Measurements from ENCODE around the gene TTLL1. TPM values are rescaled to one million over a fixed set of nuclear protein-coding genes. Genes with fewer than 3 reads are reported as not detected.

Gene TTLL1
- total and polyA plus RNA-seq, 7 donors = 2.4 to 6.4 (median 4.3) TPM

DNA sequence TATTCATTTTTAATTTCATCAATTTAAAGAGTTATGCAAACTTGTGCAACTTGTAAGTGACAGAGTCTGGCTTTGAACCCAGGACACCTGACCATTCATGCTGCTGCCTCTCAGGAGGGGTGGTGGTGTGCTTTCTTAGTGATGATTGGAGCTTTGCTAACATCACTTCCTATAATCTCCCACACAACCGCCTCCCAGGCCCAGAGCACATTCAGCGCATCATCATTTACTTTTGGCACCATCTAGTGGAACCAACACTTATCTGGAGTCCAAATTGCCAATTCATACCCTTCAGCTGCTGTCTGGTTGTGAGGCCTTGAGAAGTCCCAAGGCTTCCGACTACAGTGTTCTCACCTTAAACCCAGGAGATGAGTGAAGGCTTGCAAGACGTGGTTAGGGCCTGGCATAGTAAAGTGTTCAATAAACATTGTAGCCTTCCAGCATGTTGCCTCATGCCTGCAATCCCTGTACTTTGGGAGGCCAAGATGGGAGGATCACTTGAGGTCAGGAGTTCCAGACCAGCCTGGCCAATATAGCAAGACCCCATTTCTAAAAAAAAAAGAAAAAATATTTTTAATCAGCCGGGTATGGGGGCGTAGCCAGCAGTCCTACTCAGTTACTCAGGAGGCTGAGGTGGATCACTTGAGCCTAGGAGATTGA, 1.1 kb upstream of the TTLL1 start:
- Histone ChIP-seq H3K4me3 (no peak overlapping the region), H3K36me3 (no peaks in the 10 kb centered on the region), H3K27ac (peak overlapping the region in 2 of 4 donors; percentile 68 to 77), H3K9me3 (no peaks in the 10 kb centered on the region), H3K4me1 (peaks cover 0 to 12% (median 9%) of the 10 kb centered on the region in 4 donors), H3K27me3 (no peaks in the 10 kb centered on the region)
- intact Hi-C loops (cut with DNase I) = loop anchor here (5.0 kb wide), 1 partner anchor 313 kb away; no protein-coding TSS in a partner anchor
- WGBS, 2 donors = 62 to 66% methylated on average over 6 of the region's 6 CpGs
- TF ChIP-seq POLR2A (IDR thresholded peaks at IDR 0.05) (no peak), POLR2AphosphoS5 (IDR thresholded peaks at IDR 0.05) (peak in 1 of 4 donors; percentile 18)
- peak; percentile 72 for DNase-seq

DNA sequence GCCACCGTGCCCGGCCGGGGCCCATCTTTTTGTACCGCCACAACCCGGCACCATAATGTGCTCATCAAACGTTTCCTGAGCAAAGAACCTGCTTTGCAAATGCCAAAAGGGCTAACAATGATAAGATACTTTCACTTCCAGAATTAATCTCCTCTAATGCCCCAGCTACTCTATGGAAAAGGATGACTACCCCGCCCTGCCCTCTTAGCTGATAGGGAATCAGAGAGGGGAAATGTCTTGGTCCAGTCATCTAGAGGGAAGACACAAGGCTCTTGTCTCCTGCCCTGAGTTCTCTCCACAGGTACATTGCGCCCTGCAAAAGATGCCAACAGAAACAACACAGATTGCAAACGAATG, 586 bp downstream of the TTLL1 start:
- no peaks in the 10 kb centered on the region for H3K27me3 ChIP-seq
- intact Hi-C loops (cut with DNase I) = no loop called here
- no peaks in the 10 kb centered on the region for H3K9me3 ChIP-seq
- peak overlapping the region; percentile 68 to 77 (median 69) for H3K27ac ChIP-seq
- TF ChIP-seq, protein P1, sequence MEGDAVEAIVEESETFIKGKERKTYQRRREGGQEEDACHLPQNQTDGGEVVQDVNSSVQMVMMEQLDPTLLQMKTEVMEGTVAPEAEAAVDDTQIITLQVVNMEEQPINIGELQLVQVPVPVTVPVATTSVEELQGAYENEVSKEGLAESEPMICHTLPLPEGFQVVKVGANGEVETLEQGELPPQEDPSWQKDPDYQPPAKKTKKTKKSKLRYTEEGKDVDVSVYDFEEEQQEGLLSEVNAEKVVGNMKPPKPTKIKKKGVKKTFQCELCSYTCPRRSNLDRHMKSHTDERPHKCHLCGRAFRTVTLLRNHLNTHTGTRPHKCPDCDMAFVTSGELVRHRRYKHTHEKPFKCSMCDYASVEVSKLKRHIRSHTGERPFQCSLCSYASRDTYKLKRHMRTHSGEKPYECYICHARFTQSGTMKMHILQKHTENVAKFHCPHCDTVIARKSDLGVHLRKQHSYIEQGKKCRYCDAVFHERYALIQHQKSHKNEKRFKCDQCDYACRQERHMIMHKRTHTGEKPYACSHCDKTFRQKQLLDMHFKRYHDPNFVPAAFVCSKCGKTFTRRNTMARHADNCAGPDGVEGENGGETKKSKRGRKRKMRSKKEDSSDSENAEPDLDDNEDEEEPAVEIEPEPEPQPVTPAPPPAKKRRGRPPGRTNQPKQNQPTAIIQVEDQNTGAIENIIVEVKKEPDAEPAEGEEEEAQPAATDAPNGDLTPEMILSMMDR (IDR thresholded peaks at IDR 0.05) = no peak
- TF ChIP-seq POLR2A (IDR thresholded peaks at IDR 0.05) (no peak), POLR2AphosphoS5 (IDR thresholded peaks at IDR 0.05) (no peak), EP300 (IDR thresholded peaks at IDR 0.05) (no peak)
- H3K4me1 ChIP-seq = peaks cover 0 to 12% (median 9%) of the 10 kb centered on the region in 4 donors
- H3K4me3 ChIP-seq = peak overlapping the region; percentile 64 to 93 (median 81)
- 48 to 63% methylated on average over 9 of the region's 9 CpGs for WGBS, 2 donors
- DNase-seq = no peak
- H3K36me3 ChIP-seq = no peaks in the 10 kb centered on the region

DNA sequence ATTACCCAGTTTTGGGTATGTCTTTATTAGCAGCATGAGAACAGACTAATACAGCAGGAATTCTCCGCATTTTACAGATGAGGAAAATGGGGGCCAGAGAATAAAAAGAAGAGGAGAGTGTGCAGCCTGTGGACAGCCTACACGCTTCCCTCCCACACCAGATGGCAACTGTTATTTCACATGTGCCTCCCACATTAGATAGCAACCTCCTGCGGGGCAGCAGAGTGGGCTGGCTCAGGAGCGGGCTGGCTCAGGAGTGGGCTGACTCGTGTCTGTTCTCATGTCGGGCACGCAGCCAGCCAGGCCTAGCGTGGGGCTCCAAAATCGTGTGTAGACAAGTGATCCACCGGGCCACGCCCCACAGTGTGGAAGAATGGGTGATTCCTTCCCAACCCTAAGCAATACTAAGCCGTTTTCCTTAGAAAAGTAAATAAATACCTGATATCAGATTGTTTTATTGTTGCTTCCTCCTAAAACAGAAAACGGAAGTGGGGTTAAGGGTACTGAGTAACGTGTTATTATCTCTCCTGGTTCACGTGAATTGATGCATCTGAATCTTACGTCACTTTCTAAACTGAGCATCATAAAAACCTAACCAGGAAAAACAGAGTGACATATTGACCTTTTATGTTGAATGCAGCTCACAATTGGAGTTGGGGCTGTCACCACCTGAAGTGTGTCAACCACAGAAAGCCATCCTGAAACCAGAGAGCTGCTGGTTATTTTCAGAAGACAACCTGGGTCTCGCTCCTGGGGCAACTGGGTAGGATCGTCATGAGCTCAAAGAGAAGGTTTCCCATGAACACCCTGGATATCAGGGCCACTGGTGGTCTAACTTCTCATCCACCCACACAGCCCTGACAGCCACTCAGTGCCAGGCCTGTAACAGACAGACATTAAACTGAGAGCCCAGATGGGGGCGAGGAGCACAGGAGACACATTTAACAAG, 3.3 kb downstream of the TTLL1 start:
- whole genome bisulfite sequencing, 2 donors = 31 to 75% methylated on average over 19 of the region's 19 CpGs
- intact Hi-C loops (cut with DNase I) = no loop called here
- Histone ChIP-seq H3K27ac (no peak overlapping the region), H3K4me1 (peaks cover 0 to 12% (median 9%) of the 10 kb centered on the region in 4 donors), H3K36me3 (no peaks in the 10 kb centered on the region), H3K4me3 (no peak overlapping the region), H3K27me3 (no peaks in the 10 kb centered on the region), H3K9me3 (no peaks in the 10 kb centered on the region)
- no peak for DNase-seq
- TF ChIP-seq POLR2AphosphoS5 (IDR thresholded peaks at IDR 0.05) = no peak
- no peak for TF ChIP-seq POLR2A (IDR thresholded peaks at IDR 0.05)
- TF ChIP-seq, protein P1 (IDR thresholded peaks at IDR 0.05) = no peak

DNA sequence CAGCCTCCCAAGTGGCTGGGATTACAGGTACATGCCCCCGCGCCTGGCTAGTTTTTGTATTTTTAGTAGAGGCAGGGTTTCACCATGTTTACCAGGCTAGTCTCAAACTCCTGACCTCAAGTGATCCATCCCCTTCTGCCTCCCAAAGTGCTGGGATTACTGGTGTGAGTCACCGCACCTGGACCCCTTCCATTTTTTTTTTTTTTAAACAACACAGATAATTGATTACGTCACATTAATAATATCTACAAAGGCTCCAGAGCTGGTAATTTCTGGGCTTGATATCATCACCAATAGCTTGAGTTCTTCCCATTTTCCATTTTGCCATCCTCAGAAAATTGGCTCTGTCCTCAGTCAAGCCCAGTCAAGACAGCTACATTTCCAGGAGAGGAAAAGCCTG, 7.2 kb downstream of the TTLL1 start:
- Histone ChIP-seq H3K36me3 (no peaks in the 10 kb centered on the region), H3K9me3 (no peaks in the 10 kb centered on the region), H3K4me1 (no peaks in the 10 kb centered on the region), H3K27ac (no peak overlapping the region), H3K4me3 (no peak overlapping the region), H3K27me3 (no peaks in the 10 kb centered on the region)
- WGBS, 2 donors = 96 to 97% methylated on average over 4 of the region's 4 CpGs
- no peak for TF ChIP-seq POLR2AphosphoS5 (IDR thresholded peaks at IDR 0.05)
- TF ChIP-seq, protein P1 (IDR thresholded peaks at IDR 0.05) = no peak
- no peak for TF ChIP-seq POLR2A (IDR thresholded peaks at IDR 0.05)
- TF ChIP-seq EP300 (IDR thresholded peaks at IDR 0.05) = no peak
- intact Hi-C loops (cut with DNase I) = no loop called here
- no peak for DNase-seq

DNA sequence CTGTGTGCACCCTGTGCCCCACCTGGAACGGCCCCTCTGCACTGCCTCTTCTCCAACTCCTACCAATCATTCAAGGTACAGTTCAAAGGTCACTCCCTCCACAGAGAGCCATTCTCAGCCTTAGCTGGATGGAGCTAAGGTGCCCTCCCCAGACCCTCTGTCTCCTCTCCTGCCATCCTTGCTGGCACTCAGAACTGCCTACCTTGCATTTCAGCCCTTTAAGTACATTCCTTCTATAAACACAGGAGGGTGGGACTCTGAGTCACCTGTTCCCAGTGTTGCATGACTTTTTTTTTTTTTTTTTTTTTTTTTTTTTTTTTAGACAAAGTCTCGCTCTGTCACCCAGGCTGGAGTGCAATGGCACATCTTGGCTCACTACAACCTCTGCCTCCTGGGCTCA, 8.6 kb downstream of the TTLL1 start:
- H3K27ac ChIP-seq = no peak overlapping the region
- no peaks in the 10 kb centered on the region for H3K9me3 ChIP-seq
- H3K4me1 ChIP-seq = no peaks in the 10 kb centered on the region
- 16 to 66% methylated on average over 2 of the region's 2 CpGs for WGBS, 2 donors
- H3K36me3 ChIP-seq = no peaks in the 10 kb centered on the region
- no peak overlapping the region for H3K4me3 ChIP-seq
- H3K27me3 ChIP-seq = no peaks in the 10 kb centered on the region
- no peak for DNase-seq
- intact Hi-C loops (cut with DNase I) = no loop called here
- TF ChIP-seq, protein P1 (IDR thresholded peaks at IDR 0.05) = no peak
- TF ChIP-seq POLR2AphosphoS5 (IDR thresholded peaks at IDR 0.05) = no peak
- TF ChIP-seq POLR2A (IDR thresholded peaks at IDR 0.05) = no peak
- TF ChIP-seq EP300 (IDR thresholded peaks at IDR 0.05) = no peak

Measured in sigmoid colon (tissue), 7 donors.